MCF 10A (cell line): ENCODE measurements around the gene URM1. TPM values are rescaled to one million over a fixed set of nuclear protein-coding genes. Genes with fewer than 3 reads are reported as not detected.
A peak's percentile ranks its signal among the peaks of the same experiment; 100 is the strongest.

Experiments
- BruUV-seq: library from RNA; stranded (reverse); fragments of 400-500 nt; replicated peaks from 2 replicates; lab custom pipeline; 2021; lab: Mats Ljungman, UMichigan
- CTCF ChIA-PET: fragments of 300-600 bp; sonication (Branson Sonifier 250); formaldehyde crosslinking; extraction: SDS; loops from one replicate; lab custom pipeline; 2021; ENCODE audit warnings: antibody characterized with exemption, inconsistent platforms; lab: Yijun Ruan, JAX
- POLR2A ChIA-PET: fragments of 300-600, 350-650 bp; sonication (Branson Sonifier 250); formaldehyde crosslinking; extraction: SDS; loops from one replicate; lab custom pipeline; 2020; ENCODE audit warnings: antibody characterized with exemption, inconsistent platforms; lab: Yijun Ruan, JAX
- DNase-seq: peaks from one replicate; pipeline ENCODE4 v3.0.0-alpha.2; 2018; ENCODE audit not compliant: unreplicated experiment
- H3K27ac Mint-ChIP-seq: one replicate; pipeline ENCODE4 v1.8.0; 2022; ENCODE audit warnings: mild to moderate bottlenecking, low read depth, mixed read lengths; ENCODE audit not compliant: unreplicated experiment
- H3K27me3 Mint-ChIP-seq: one replicate; pipeline ENCODE4 v1.8.0; 2022; ENCODE audit warnings: mixed read lengths; ENCODE audit not compliant: insufficient read depth, unreplicated experiment
- H3K36me3 Mint-ChIP-seq: one replicate; pipeline ENCODE4 v1.8.0; 2022; ENCODE audit warnings: mild to moderate bottlenecking, moderate library complexity, mixed read lengths; ENCODE audit not compliant: insufficient read depth, unreplicated experiment
- H3K4me1 Mint-ChIP-seq: one replicate; pipeline ENCODE4 v1.8.0; 2022; ENCODE audit warnings: mixed read lengths; ENCODE audit not compliant: insufficient read depth, unreplicated experiment
- H3K4me3 Mint-ChIP-seq: one replicate; pipeline ENCODE4 v1.8.0; 2022; ENCODE audit warnings: mild to moderate bottlenecking, moderate library complexity, mixed read lengths; ENCODE audit not compliant: unreplicated experiment
- H3K9me3 Mint-ChIP-seq: one replicate; pipeline ENCODE4 v1.8.0; 2022; ENCODE audit warnings: mixed read lengths; ENCODE audit not compliant: unreplicated experiment
- intact Hi-C: fragments of 100-400 bp; cut with micrococcal nuclease; formaldehyde crosslinking; loops from 2 replicates; pipeline ENCODE4 v1.14.1; 2022
- total RNA-seq: library from RNA; stranded (reverse); gene quantifications from 2 replicates; pipeline ENCODE4 v1.2.3, GENCODE V29; 2022
- TF ChIP-seq, protein P1 (sequence below): fragments of 200-600 bp; IDR thresholded peaks from one replicate; pipeline ENCODE4 v1.8.0; 2022; ENCODE audit warnings: antibody characterized with exemption, mild to moderate bottlenecking; ENCODE audit not compliant: unreplicated experiment

URM1 gene
- total RNA-seq, 1 experiment from 2014 or later, result 56.8 TPM

DNA sequence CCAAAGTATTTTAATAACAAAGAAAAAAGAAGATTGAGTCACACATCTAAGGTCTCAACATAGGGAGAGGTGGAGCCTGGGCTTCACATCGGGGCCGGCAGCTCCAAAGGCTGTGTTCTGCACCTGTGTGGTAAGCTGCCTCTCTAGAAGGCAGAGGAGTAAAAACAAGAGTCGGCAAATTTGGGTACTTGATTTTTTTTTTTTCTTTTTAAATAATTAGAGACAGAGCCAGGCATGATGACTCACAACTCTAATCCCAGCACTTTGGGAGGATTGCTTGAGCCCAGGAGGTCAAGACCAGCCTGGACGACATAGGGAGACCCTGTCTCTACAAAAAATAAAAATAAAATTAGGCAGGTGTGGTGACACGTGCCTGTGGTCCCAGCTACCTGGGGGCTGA, 4.7 kb downstream of the URM1 start:
- intact Hi-C loops, result no loop called here
- Mint-ChIP-seq H3K4me1 (peaks cover 26% of the 10 kb centered on the region), H3K9me3 (no peaks in the 10 kb centered on the region), H3K27ac (peak overlapping the region; percentile 59), H3K27me3 (no peaks in the 10 kb centered on the region), H3K36me3 (peaks cover 46% of the 10 kb centered on the region), H3K4me3 (no peak overlapping the region)
- no peak for DNase-seq
- POLR2A ChIA-PET, result interaction anchor here (0.6 to 1.7 kb wide), 4 partner anchors 9 to 302 kb away, joined by 3 to 4 read pairs (median 3); no protein-coding TSS in a partner anchor
- CTCF ChIA-PET, result interaction anchor here (0.6 to 1.0 kb wide), 3 partner anchors 14 to 87 kb away, joined by 3 to 6 read pairs (median 4); no protein-coding TSS in a partner anchor
- no TSS peak for BruUV-seq
- TF ChIP-seq, protein P1, sequence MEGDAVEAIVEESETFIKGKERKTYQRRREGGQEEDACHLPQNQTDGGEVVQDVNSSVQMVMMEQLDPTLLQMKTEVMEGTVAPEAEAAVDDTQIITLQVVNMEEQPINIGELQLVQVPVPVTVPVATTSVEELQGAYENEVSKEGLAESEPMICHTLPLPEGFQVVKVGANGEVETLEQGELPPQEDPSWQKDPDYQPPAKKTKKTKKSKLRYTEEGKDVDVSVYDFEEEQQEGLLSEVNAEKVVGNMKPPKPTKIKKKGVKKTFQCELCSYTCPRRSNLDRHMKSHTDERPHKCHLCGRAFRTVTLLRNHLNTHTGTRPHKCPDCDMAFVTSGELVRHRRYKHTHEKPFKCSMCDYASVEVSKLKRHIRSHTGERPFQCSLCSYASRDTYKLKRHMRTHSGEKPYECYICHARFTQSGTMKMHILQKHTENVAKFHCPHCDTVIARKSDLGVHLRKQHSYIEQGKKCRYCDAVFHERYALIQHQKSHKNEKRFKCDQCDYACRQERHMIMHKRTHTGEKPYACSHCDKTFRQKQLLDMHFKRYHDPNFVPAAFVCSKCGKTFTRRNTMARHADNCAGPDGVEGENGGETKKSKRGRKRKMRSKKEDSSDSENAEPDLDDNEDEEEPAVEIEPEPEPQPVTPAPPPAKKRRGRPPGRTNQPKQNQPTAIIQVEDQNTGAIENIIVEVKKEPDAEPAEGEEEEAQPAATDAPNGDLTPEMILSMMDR, result no peak

DNA sequence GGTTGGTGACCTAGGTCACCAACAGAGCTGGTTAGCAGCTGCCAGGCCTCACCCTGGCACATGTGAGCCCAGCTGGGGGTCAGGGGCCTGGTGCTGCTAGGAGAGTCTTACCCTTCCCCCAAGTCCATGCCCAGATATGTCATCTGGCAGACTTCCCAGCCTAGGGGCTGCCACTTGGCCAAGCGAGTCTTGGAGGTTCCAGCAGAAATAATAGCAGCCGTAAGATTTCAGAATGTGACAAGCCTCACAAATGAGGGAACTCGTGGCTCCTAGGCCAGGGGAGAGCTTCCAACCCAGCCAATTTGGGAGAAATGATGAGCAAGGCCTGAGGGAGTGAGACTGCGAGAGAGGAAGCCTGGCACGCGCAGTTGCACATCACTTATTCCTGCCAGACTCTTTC, 11.1 kb downstream of the URM1 start:
- intact Hi-C loops, result no loop called here
- Mint-ChIP-seq H3K27ac (no peak overlapping the region), H3K9me3 (no peaks in the 10 kb centered on the region), H3K4me1 (no peaks in the 10 kb centered on the region), H3K36me3 (peaks cover 43% of the 10 kb centered on the region), H3K27me3 (no peaks in the 10 kb centered on the region), H3K4me3 (no peak overlapping the region)
- BruUV-seq, result no TSS peak
- CTCF ChIA-PET, result interaction anchor here (0.6 to 1.2 kb wide), 3 partner anchors 10 to 223 kb away, joined by 3 read pairs; no protein-coding TSS in a partner anchor
- no peak for DNase-seq
- POLR2A ChIA-PET, result interaction anchor here (3.5 kb wide), 1 partner anchor 11 kb away, joined by 23 read pairs; the partner anchor contains the start of gene URM1
- TF ChIP-seq, protein P1, result no peak

DNA sequence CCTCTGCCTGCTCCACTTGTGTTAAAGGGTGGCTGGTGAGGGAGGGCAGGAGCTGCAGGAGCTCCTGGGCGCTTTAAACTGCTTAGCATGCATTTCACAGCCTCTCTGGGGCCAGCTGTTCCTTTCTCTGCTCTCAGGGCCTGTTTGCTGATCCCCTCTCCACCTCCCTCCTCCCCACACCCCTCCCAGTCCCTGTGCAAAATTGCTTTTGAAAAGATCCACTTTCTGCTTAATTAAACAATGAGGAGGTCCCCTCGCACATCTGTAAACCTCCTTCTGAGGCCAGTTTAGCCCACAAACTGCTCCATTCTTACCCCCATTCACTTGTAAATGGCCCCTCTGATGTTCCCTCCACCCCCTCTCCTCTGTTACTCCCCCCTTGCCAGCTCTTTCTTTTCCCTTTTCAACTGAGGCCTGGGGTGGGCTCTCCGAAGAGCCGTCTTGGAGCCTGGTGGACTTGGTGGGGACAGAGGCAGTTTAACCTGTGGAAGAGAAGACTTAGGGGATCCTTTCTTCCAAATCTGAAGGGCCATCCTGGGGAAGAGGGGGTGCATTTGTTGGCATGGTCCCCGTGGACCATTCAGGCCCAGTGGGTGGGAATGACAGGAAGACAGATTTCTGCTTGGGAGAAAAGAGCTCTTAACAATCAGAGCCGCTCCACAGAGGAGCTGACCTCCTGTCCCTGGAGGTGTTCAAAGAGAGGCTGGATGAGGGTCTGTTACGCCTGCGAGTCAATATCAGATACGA, 12.0 kb downstream of the URM1 start:
- no TSS peak for BruUV-seq
- peaks cover 42% of the 10 kb centered on the region for H3K36me3 Mint-ChIP-seq
- intact Hi-C loops, result no loop called here
- H3K9me3 Mint-ChIP-seq, result no peaks in the 10 kb centered on the region
- TF ChIP-seq, protein P1, result no peak
- H3K27me3 Mint-ChIP-seq, result no peaks in the 10 kb centered on the region
- no peaks in the 10 kb centered on the region for H3K4me1 Mint-ChIP-seq
- DNase-seq, result no peak
- no peak overlapping the region for H3K4me3 Mint-ChIP-seq
- ChIA-PET POLR2A (interaction anchor here (0.6 to 3.5 kb wide), 2 partner anchors 12 to 447 kb away, joined by 4 to 23 read pairs; partner anchors contain the start of genes SPOUT1 and URM1), CTCF (interaction anchor here (0.6 to 1.4 kb wide), 3 partner anchors 36 to 254 kb away, joined by 3 to 6 read pairs (median 3); no protein-coding TSS in a partner anchor)
- no peak overlapping the region for H3K27ac Mint-ChIP-seq

DNA sequence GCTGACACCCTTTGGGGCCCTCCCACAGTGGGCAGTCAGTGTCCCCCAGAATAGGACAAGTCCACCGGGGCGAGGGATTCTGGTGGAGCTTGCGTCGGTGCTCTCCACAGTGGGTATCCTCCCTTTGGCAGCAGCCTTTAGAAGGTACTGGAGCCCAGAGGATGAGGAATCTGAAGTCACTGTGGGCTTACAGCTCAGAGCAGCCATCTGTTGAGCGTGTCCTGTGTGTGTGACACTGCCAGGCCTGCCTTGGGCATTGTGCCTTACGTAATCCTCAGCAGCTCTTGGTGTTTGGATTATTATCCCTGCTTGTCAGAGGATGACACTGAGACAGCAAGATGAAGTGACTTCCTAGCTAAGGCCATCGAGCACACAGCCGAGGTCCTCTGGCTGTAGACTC, 12.6 kb downstream of the URM1 start:
- no peaks in the 10 kb centered on the region for H3K27me3 Mint-ChIP-seq
- H3K9me3 Mint-ChIP-seq, result no peaks in the 10 kb centered on the region
- ChIA-PET POLR2A (interaction anchor here (3.5 kb wide), 1 partner anchor 12 kb away, joined by 23 read pairs; the partner anchor contains the start of gene URM1), CTCF (interaction anchor here (0.6 to 1.4 kb wide), 3 partner anchors 27 to 253 kb away, joined by 3 to 6 read pairs (median 3); no protein-coding TSS in a partner anchor)
- BruUV-seq, result no TSS peak
- TF ChIP-seq, protein P1, result no peak
- DNase-seq, result no peak
- H3K4me3 Mint-ChIP-seq, result no peak overlapping the region
- H3K27ac Mint-ChIP-seq, result no peak overlapping the region
- H3K4me1 Mint-ChIP-seq, result no peaks in the 10 kb centered on the region
- intact Hi-C loops, result no loop called here
- H3K36me3 Mint-ChIP-seq, result peaks cover 38% of the 10 kb centered on the region
